Urinary bladder (tissue), 2 donors: ENCODE data around the gene ROBO2. TPM values are rescaled to one million over a fixed set of nuclear protein-coding genes. Genes with fewer than 3 reads are reported as not detected.

ENCODE experiments used
- polyA plus RNA-seq: library from polyadenylated mRNA; stranded (reverse); fragments of 200-250 nt; gene quantifications from one replicate; pipeline ENCODE4 v1.2.3, GENCODE V29; 2013
- small RNA-seq: library from RNA; depleted of rRNA; stranded (forward); fragments of <200 nt; gene quantifications from one replicate; pipeline ENCODE3, GENCODE V24; 2014
- total RNA-seq: library from RNA; depleted of rRNA; stranded (reverse); fragments of >200 nt; gene quantifications from one replicate; pipeline ENCODE4 v1.2.3, GENCODE V29; 2014
- donor health status: healthy.

ROBO2 gene
- total and polyA plus RNA-seq, 2 donors: 1.4 to 38.1 TPM

Small RNAs within 50 kb of the gene (small RNA-seq; reads per million reads assigned to genes)
- not detected for gene RNU6-386P
